GM12878 (cell line): ENCODE data around the gene RUFY3. TPM values are rescaled to one million over a fixed set of nuclear protein-coding genes. Genes with fewer than 3 reads are reported as not detected.

Experiments used
- BMI1 ChIP-seq: fragments of 450-650 bp; IDR thresholded peaks from 2 replicates; pipeline ENCODE4 v1.6.1; 2016; ENCODE audit warnings: mild to moderate bottlenecking, moderate library complexity, borderline replicate concordance
- CHD1 ChIP-seq: IDR thresholded peaks from 2 replicates; pipeline ENCODE4 v1.6.1; 2012; ENCODE audit warnings: low read depth, low read length, improper control_type of control experiment
- KLF5 ChIP-seq: fragments of 450-650 bp; IDR thresholded peaks from 2 replicates; pipeline ENCODE4 v1.6.1; 2014; ENCODE audit warnings: mild to moderate bottlenecking; ENCODE audit not compliant: partially characterized antibody
- MEF2B ChIP-seq: fragments of 450-650 bp; IDR thresholded peaks from 2 replicates; pipeline ENCODE4 v1.6.1; 2018; ENCODE audit warnings: mild to moderate bottlenecking, moderate library complexity; ENCODE audit not compliant: partially characterized antibody, poor library complexity, severe bottlenecking
- SIN3A ChIP-seq: IDR thresholded peaks from 2 replicates; pipeline ENCODE4 v1.6.1; 2012; ENCODE audit warnings: low read depth, low read length, improper control_type of control experiment
- SMAD1 ChIP-seq: fragments of 450-650 bp; IDR thresholded peaks from 2 replicates; pipeline ENCODE4 v1.6.1; 2018; ENCODE audit warnings: mild to moderate bottlenecking, low read depth; ENCODE audit not compliant: partially characterized antibody
- SUPT20H ChIP-seq: IDR thresholded peaks from 2 replicates; pipeline ENCODE4 v1.6.1; 2011; ENCODE audit warnings: low read depth, mild to moderate bottlenecking, low read length, moderate library complexity, borderline replicate concordance; ENCODE audit not compliant: control insufficient read depth
- TBL1XR1 ChIP-seq: IDR thresholded peaks from 2 replicates; pipeline ENCODE4 v1.6.1; 2012; ENCODE audit warnings: low read depth, low read length, improper control_type of control experiment
- ZNF384 ChIP-seq: IDR thresholded peaks from 2 replicates; pipeline ENCODE4 v1.6.1; 2012; ENCODE audit warnings: low read depth, mild to moderate bottlenecking, low read length, improper control_type of control experiment, borderline replicate concordance
- polyA plus RNA-seq, 11 experiments: library from polyadenylated mRNA; depleted of rRNA in 4 of 11; unstranded in 6 of 11; stranded (reverse) in 5 of 11; fragments of >200 nt; fragmentation: Nextera tagmentation in 4 of 11; fragmentation: Illumina TruSeq in 1 of 11; extraction: Ambion mirVana in 4 of 11; extraction: Trizol in 1 of 11; gene quantifications; 1 replicate in 1 of 11; 2 replicates in 10 of 11; pipeline versions ENCODE4 v1.2.1 to v1.2.3, GENCODE V29; 2011 to 2016; ENCODE audit warnings: inconsistent platforms in 2 of 11, missing spikeins in 2 of 11, low read depth in 1 of 11
- total RNA-seq, 4 experiments: library from RNA; depleted of rRNA in 3 of 4; stranded (reverse); fragments of >200 nt in 3 of 4; fragmentation: Illumina TruSeq in 1 of 4; extraction: Trizol in 1 of 4; gene quantifications; 2 replicates each; pipeline versions ENCODE4 v1.2.1 to v1.2.3, GENCODE V29; 2013 to 2021
- TF ChIP-seq, protein P1 (sequence below): fragments of 450-650 bp; IDR thresholded peaks from 2 replicates; pipeline ENCODE4 v1.6.1; 2017; ENCODE audit warnings: mild to moderate bottlenecking, low read depth, inconsistent platforms; ENCODE audit not compliant: poor library complexity, severe bottlenecking
- TF ChIP-seq, protein P2 (sequence below): fragments of 450-650 bp; IDR thresholded peaks from 2 replicates; pipeline ENCODE4 v1.6.1; 2017; ENCODE audit warnings: low read depth, mild to moderate bottlenecking, moderate library complexity
- TF ChIP-seq, protein P3 (sequence below): IDR thresholded peaks from 2 replicates; pipeline ENCODE4 v1.6.1; 2011; ENCODE audit warnings: borderline replicate concordance, low read depth, mild to moderate bottlenecking, moderate library complexity, low read length; ENCODE audit not compliant: insufficient read depth, poor library complexity, severe bottlenecking
- TF ChIP-seq, protein P4 (sequence below): fragments of 450-650 bp; IDR thresholded peaks from 2 replicates; pipeline ENCODE4 v1.6.1; 2017; ENCODE audit warnings: mild to moderate bottlenecking, moderate library complexity
- TF ChIP-seq, protein P5 (sequence below): fragments of 450-650 bp; IDR thresholded peaks from 2 replicates; pipeline ENCODE4 v1.6.1; 2018; ENCODE audit warnings: mild to moderate bottlenecking, low read depth, moderate library complexity; ENCODE audit not compliant: partially characterized antibody

Gene RUFY3
- total and polyA plus RNA-seq, 10 of the 15 experiments (the other 5 are each of a cell fraction or from before 2014, with no cell fraction given), result 5.1 to 28.3 (median 13.1) TPM

DNA sequence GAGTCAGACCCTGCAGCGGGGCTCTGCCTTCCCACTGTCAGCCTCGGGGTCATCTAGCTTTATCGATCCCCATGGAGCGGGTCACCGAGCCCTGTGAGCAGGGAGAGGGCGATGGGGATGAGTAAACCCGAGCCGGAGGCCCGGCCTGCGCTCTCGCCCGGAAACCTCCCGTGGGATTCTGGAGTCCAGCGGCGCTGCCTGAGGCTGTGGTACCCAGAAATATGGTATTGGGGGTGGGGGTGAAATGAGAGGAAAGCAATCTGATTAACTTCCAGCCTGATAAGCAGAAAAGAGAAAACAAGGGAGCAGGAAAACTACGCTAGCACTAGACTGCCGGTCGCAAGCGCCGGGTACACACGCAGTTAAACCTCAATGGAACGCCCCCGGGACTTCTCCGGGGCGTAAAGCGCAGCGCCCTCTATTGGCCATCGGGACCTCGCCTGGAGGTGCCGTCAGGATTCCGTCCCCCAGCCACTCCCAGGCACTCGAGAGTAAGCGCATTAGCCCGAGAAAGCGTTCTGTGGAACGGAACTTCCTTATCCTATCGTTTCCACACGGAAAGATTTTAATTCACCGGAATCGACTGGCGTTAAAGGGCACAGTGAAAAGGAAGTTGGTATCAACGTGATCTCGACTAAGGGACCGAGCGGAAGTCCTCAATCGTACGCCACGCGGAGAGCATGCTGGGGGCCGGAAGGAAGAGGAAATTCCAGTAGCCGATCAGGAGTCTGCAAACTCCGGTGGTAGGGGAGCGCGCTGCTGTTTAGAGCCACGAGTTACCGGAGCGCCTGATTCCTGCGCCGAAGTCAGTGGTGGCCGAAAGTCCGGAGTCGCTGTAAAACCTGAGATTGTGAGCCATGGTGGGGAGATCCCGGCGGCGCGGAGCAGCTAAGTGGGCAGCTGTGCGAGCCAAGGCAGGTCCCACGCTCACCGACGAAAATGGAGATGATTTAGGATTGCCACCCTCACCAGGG lies 33.7 kb upstream of the RUFY3 start, which contains the start of gene UTP3 (continued):
- TF ChIP-seq, protein P1, sequence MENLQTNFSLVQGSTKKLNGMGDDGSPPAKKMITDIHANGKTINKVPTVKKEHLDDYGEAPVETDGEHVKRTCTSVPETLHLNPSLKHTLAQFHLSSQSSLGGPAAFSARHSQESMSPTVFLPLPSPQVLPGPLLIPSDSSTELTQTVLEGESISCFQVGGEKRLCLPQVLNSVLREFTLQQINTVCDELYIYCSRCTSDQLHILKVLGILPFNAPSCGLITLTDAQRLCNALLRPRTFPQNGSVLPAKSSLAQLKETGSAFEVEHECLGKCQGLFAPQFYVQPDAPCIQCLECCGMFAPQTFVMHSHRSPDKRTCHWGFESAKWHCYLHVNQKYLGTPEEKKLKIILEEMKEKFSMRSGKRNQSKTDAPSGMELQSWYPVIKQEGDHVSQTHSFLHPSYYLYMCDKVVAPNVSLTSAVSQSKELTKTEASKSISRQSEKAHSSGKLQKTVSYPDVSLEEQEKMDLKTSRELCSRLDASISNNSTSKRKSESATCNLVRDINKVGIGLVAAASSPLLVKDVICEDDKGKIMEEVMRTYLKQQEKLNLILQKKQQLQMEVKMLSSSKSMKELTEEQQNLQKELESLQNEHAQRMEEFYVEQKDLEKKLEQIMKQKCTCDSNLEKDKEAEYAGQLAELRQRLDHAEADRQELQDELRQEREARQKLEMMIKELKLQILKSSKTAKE, result peak; percentile 76
- TF ChIP-seq CHD1 (no peak), SUPT20H (no peak), TBL1XR1 (0 out of 2 replicates have a peak, but pooled peaks have one; percentile 62), ZNF384 (no peak), BMI1 (no peak), KLF5 (peak; percentile 83), MEF2B (peak; percentile 76), SIN3A (peak; percentile 51), SMAD1 (no peak)
- TF ChIP-seq, protein P2, sequence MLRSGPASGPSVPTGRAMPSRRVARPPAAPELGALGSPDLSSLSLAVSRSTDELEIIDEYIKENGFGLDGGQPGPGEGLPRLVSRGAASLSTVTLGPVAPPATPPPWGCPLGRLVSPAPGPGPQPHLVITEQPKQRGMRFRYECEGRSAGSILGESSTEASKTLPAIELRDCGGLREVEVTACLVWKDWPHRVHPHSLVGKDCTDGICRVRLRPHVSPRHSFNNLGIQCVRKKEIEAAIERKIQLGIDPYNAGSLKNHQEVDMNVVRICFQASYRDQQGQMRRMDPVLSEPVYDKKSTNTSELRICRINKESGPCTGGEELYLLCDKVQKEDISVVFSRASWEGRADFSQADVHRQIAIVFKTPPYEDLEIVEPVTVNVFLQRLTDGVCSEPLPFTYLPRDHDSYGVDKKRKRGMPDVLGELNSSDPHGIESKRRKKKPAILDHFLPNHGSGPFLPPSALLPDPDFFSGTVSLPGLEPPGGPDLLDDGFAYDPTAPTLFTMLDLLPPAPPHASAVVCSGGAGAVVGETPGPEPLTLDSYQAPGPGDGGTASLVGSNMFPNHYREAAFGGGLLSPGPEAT, result peak; percentile 97
- TF ChIP-seq, protein P3, sequence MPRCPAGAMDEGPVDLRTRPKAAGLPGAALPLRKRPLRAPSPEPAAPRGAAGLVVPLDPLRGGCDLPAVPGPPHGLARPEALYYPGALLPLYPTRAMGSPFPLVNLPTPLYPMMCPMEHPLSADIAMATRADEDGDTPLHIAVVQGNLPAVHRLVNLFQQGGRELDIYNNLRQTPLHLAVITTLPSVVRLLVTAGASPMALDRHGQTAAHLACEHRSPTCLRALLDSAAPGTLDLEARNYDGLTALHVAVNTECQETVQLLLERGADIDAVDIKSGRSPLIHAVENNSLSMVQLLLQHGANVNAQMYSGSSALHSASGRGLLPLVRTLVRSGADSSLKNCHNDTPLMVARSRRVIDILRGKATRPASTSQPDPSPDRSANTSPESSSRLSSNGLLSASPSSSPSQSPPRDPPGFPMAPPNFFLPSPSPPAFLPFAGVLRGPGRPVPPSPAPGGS, result no peak
- TF ChIP-seq, protein P4, sequence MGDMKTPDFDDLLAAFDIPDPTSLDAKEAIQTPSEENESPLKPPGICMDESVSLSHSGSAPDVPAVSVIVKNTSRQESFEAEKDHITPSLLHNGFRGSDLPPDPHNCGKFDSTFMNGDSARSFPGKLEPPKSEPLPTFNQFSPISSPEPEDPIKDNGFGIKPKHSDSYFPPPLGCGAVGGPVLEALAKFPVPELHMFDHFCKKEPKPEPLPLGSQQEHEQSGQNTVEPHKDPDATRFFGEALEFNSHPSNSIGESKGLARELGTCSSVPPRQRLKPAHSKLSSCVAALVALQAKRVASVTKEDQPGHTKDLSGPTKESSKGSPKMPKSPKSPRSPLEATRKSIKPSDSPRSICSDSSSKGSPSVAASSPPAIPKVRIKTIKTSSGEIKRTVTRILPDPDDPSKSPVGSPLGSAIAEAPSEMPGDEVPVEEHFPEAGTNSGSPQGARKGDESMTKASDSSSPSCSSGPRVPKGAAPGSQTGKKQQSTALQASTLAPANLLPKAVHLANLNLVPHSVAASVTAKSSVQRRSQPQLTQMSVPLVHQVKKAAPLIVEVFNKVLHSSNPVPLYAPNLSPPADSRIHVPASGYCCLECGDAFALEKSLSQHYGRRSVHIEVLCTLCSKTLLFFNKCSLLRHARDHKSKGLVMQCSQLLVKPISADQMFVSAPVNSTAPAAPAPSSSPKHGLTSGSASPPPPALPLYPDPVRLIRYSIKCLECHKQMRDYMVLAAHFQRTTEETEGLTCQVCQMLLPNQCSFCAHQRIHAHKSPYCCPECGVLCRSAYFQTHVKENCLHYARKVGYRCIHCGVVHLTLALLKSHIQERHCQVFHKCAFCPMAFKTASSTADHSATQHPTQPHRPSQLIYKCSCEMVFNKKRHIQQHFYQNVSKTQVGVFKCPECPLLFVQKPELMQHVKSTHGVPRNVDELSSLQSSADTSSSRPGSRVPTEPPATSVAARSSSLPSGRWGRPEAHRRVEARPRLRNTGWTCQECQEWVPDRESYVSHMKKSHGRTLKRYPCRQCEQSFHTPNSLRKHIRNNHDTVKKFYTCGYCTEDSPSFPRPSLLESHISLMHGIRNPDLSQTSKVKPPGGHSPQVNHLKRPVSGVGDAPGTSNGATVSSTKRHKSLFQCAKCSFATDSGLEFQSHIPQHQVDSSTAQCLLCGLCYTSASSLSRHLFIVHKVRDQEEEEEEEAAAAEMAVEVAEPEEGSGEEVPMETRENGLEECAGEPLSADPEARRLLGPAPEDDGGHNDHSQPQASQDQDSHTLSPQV, result no peak
- TF ChIP-seq, protein P5, sequence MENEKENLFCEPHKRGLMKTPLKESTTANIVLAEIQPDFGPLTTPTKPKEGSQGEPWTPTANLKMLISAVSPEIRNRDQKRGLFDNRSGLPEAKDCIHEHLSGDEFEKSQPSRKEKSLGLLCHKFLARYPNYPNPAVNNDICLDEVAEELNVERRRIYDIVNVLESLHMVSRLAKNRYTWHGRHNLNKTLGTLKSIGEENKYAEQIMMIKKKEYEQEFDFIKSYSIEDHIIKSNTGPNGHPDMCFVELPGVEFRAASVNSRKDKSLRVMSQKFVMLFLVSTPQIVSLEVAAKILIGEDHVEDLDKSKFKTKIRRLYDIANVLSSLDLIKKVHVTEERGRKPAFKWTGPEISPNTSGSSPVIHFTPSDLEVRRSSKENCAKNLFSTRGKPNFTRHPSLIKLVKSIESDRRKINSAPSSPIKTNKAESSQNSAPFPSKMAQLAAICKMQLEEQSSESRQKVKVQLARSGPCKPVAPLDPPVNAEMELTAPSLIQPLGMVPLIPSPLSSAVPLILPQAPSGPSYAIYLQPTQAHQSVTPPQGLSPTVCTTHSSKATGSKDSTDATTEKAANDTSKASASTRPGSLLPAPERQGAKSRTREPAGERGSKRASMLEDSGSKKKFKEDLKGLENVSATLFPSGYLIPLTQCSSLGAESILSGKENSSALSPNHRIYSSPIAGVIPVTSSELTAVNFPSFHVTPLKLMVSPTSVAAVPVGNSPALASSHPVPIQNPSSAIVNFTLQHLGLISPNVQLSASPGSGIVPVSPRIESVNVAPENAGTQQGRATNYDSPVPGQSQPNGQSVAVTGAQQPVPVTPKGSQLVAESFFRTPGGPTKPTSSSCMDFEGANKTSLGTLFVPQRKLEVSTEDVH, result peak; percentile 93
